GM18507 (cell line): ENCODE measurements around the gene USP28.
"Not testable (repeated sequence)": the region's sequence is repeated elsewhere in the genome, so short reads cannot be mapped to it uniquely, and the experiment has no call there.

ENCODE experiments used
- DNase-seq: peaks from one replicate; pipeline ENCODE4 v3.0.0; 2011; ENCODE audit warnings: low read depth; ENCODE audit not compliant: insufficient read length; ENCODE audit errors: extremely low spot score
- FAIRE-seq: peaks from 2 replicates; lab custom pipeline; 2011; peaks lifted over from hg19 to GRCh38; lab: Jason Lieb, UNC

Gene USP28

GRCh38 chr11:113880971-113881370 lies 5.6 kb upstream of the USP28 start:
- DNase-seq (no peak), FAIRE-seq (no peak)

GRCh38 chr11:113879446-113879845 lies 4.1 kb upstream of the USP28 start:
- not testable (repeated sequence) for DNase-seq, FAIRE-seq

- FAIRE-seq (no peak), DNase-seq (no peak)
Measured at GRCh38 chr11:113877670-113878055, 2.3 kb upstream of the USP28 start.

GRCh38 chr11:113876798-113877669 lies 1.7 kb upstream of the USP28 start:
- FAIRE-seq (no peak), DNase-seq (no peak)

- DNase-seq = no peak
- FAIRE-seq = no peak
Measured at GRCh38 chr11:113876074-113876797, 864 bp upstream of the USP28 start.

- DNase-seq (no peak), FAIRE-seq (no peak)
Measured at GRCh38 chr11:113874581-113875233, 665 bp downstream of the USP28 start.

- no peak for DNase-seq
Measured at GRCh38 chr11:113874096-113874495, 1.3 kb downstream of the USP28 start.

GRCh38 chr11:113873236-113873626 lies 2.1 kb downstream of the USP28 start:
- DNase-seq (no peak), FAIRE-seq (no peak)

More at GRCh38 chr11:113874096-113874495, 1.3 kb downstream of the USP28 start:
- FAIRE-seq = no peak

GRCh38 chr11:113871336-113871735 lies 4.0 kb downstream of the USP28 start:
- DNase-seq (no peak), FAIRE-seq (no peak)

- FAIRE-seq = no peak
- no peak for DNase-seq
Measured at GRCh38 chr11:113867843-113868503, 7.4 kb downstream of the USP28 start.

GRCh38 chr11:113865873-113866272 lies 9.5 kb downstream of the USP28 start:
- FAIRE-seq (no peak), DNase-seq (no peak)

- no peak for DNase-seq
- no peak for FAIRE-seq
Measured at GRCh38 chr11:113864410-113864809, 11.0 kb downstream of the USP28 start.

GRCh38 chr11:113862435-113862834 lies 12.9 kb downstream of the USP28 start:
- DNase-seq = no peak

GRCh38 chr11:113859665-113860064 lies 15.7 kb downstream of the USP28 start:
- DNase-seq = no peak
- FAIRE-seq = peak; percentile 46

More at GRCh38 chr11:113862435-113862834, 12.9 kb downstream of the USP28 start:
- no peak for FAIRE-seq

- DNase-seq = no peak
- no peak for FAIRE-seq
Measured at GRCh38 chr11:113856966-113857759, 18.2 kb downstream of the USP28 start.

- DNase-seq = no peak
- no peak for FAIRE-seq
Measured at GRCh38 chr11:113855803-113856202, 19.6 kb downstream of the USP28 start.

- FAIRE-seq (no peak), DNase-seq (no peak)
Measured at GRCh38 chr11:113850188-113850587, 25.2 kb downstream of the USP28 start.

- DNase-seq (no peak), FAIRE-seq (no peak)
Measured at GRCh38 chr11:113849713-113850112, 25.7 kb downstream of the USP28 start.

- FAIRE-seq = no peak
- no peak for DNase-seq
Measured at GRCh38 chr11:113847580-113847979, 27.8 kb downstream of the USP28 start.
